Endodermal cell (in vitro differentiated cells): ENCODE data around the gene POU2F3. TPM values are rescaled to one million over a fixed set of nuclear protein-coding genes. Genes with fewer than 3 reads are reported as not detected.

Experiments used
- DNase-seq: peaks from one replicate; pipeline ENCODE4 v3.0.0-alpha.2; 2017
- H3K27ac ChIP-seq: 2 replicates; pipeline ENCODE4 v1.5.1; 2013; ENCODE audit warnings: mild to moderate bottlenecking, low read depth, low read length, moderate library complexity
- H3K27me3 ChIP-seq: 2 replicates; pipeline ENCODE4 v1.6.1; 2013; ENCODE audit warnings: mild to moderate bottlenecking, low read length, moderate library complexity; ENCODE audit not compliant: insufficient read depth, control insufficient read depth, poor library complexity, severe bottlenecking
- H3K36me3 ChIP-seq: 2 replicates; pipeline ENCODE4 v1.7.0; 2013; ENCODE audit warnings: mild to moderate bottlenecking, low read length, moderate library complexity; ENCODE audit not compliant: control insufficient read depth, insufficient read depth
- H3K4me1 ChIP-seq: one replicate; pipeline ENCODE4 v1.7.0; 2013; ENCODE audit warnings: low read length; ENCODE audit not compliant: control insufficient read depth, insufficient read depth
- H3K4me3 ChIP-seq: 2 replicates; pipeline ENCODE4 v1.5.1; 2013; ENCODE audit warnings: mild to moderate bottlenecking, low read length, moderate library complexity
- H3K9ac ChIP-seq: 2 replicates; pipeline ENCODE4 v1.6.1; 2013; ENCODE audit warnings: mild to moderate bottlenecking, low read length, moderate library complexity; ENCODE audit not compliant: poor library complexity, severe bottlenecking; ENCODE audit errors: extremely low read depth
- H3K9me3 ChIP-seq: 2 replicates; pipeline ENCODE4 v1.6.1; 2013; ENCODE audit warnings: mild to moderate bottlenecking, low read length, moderate library complexity; ENCODE audit not compliant: control insufficient read depth
- H3K27ac Mint-ChIP-seq: 2 replicates; pipeline ENCODE4 v1.8.0; 2020; ENCODE audit warnings: mixed read lengths
- H3K27me3 Mint-ChIP-seq: 2 replicates; pipeline ENCODE4 v1.8.0; 2021; ENCODE audit warnings: mild to moderate bottlenecking, mixed read lengths; ENCODE audit not compliant: insufficient read depth
- H3K36me3 Mint-ChIP-seq: 2 replicates; pipeline ENCODE4 v1.8.0; 2020; ENCODE audit warnings: low read depth, mixed read lengths
- H3K4me1 Mint-ChIP-seq: 2 replicates; pipeline ENCODE4 v1.8.0; 2020; ENCODE audit warnings: mixed read lengths
- H3K4me3 Mint-ChIP-seq: 2 replicates; pipeline ENCODE4 v1.8.0; 2020; ENCODE audit warnings: mild to moderate bottlenecking, moderate library complexity, mixed read lengths
- H3K9me3 Mint-ChIP-seq: 2 replicates; pipeline ENCODE4 v1.8.0; 2020; ENCODE audit warnings: mild to moderate bottlenecking, mixed read lengths
- CTCF ChIP-seq: fragments of 200-600 bp; sonication (generic); conservative IDR thresholded peaks from 2 replicates; pipeline ENCODE4 v1.5.0; 2021; ENCODE audit warnings: antibody characterized with exemption, mild to moderate bottlenecking
- WGBS, 2 experiments: methylation state at CpG; one replicate each; pipeline versions ENCODE4 v1.1.5 to v1.1.7; 2013; ENCODE audit warnings: missing lambda C conversion rate in 2 of 2, mixed read lengths in 1 of 2; ENCODE audit not compliant: insufficient coverage in 1 of 2, insufficient read length in 1 of 2; 5-methylcytosine and 5-hydroxymethylcytosine counted together
- total RNA-seq, 2 donors: library from RNA; stranded (reverse); fragmentation: NEBNext Ultra II Directional in 1 of 2; extraction: Animal tissue kit (Norgen Biotek cat#: 25700) in 1 of 2; gene quantifications; 2 replicates in 1 of 2; 3 replicates in 1 of 2; pipeline ENCODE4 v1.2.1, GENCODE V29; 2021

The POU2F3 gene
- total RNA-seq, 2 donors from 2014 or later: 0.46 TPM; not detected in 1

GRCh38 chr11:120342226-120342625 is 102.3 kb downstream of the POU2F3 start:
- TF ChIP-seq CTCF: no peak
- WGBS, 2 experiments: 76 to 94% methylated on average over 3 of the region's 3 CpGs
- no peak for DNase-seq
- H3K4me3 Mint-ChIP-seq: no peak overlapping the region
- no peaks in the 10 kb centered on the region for H3K27me3 ChIP-seq
- no peaks in the 10 kb centered on the region for H3K27me3 Mint-ChIP-seq
- H3K36me3 ChIP-seq: no peaks in the 10 kb centered on the region
- peaks cover 48% of the 10 kb centered on the region for H3K4me1 Mint-ChIP-seq
- no peak overlapping the region for H3K9ac ChIP-seq
- H3K4me1 ChIP-seq: peaks cover 5% of the 10 kb centered on the region
- H3K27ac Mint-ChIP-seq: no peak overlapping the region
- H3K36me3 Mint-ChIP-seq: no peaks in the 10 kb centered on the region
- H3K27ac ChIP-seq: no peak overlapping the region
- H3K4me3 ChIP-seq: no peak overlapping the region
- no peaks in the 10 kb centered on the region for H3K9me3 Mint-ChIP-seq
- H3K9me3 ChIP-seq: no peaks in the 10 kb centered on the region

GRCh38 chr11:120342678-120343077 is 102.7 kb downstream of the POU2F3 start:
- DNase-seq: no peak
- Histone ChIP-seq H3K9ac (no peak overlapping the region), H3K36me3 (no peaks in the 10 kb centered on the region), H3K9me3 (no peaks in the 10 kb centered on the region), H3K27me3 (no peaks in the 10 kb centered on the region), H3K4me1 (peaks cover 5% of the 10 kb centered on the region), H3K4me3 (no peak overlapping the region), H3K27ac (no peak overlapping the region)
- TF ChIP-seq CTCF: no peak
- H3K4me1 Mint-ChIP-seq: peaks cover 49% of the 10 kb centered on the region
- no peaks in the 10 kb centered on the region for H3K27me3 Mint-ChIP-seq
- H3K4me3 Mint-ChIP-seq: no peak overlapping the region
- H3K36me3 Mint-ChIP-seq: no peaks in the 10 kb centered on the region
- no peaks in the 10 kb centered on the region for H3K9me3 Mint-ChIP-seq
- 76 to 100% methylated on average over 2 to 3 of the region's 3 CpGs for WGBS, 2 experiments
- H3K27ac Mint-ChIP-seq: no peak overlapping the region

- WGBS, 2 experiments: 91 to 100% methylated on average over 1 to 2 of the region's 2 CpGs
- Mint-ChIP-seq H3K4me3 (no peak overlapping the region), H3K27ac (no peak overlapping the region), H3K9me3 (no peaks in the 10 kb centered on the region), H3K27me3 (no peaks in the 10 kb centered on the region), H3K4me1 (peaks cover 43% of the 10 kb centered on the region), H3K36me3 (no peaks in the 10 kb centered on the region)
- Histone ChIP-seq H3K27ac (no peak overlapping the region), H3K9me3 (no peaks in the 10 kb centered on the region), H3K4me3 (no peak overlapping the region), H3K9ac (no peak overlapping the region), H3K36me3 (no peaks in the 10 kb centered on the region), H3K27me3 (no peaks in the 10 kb centered on the region), H3K4me1 (peaks cover 5% of the 10 kb centered on the region)
- no peak for TF ChIP-seq CTCF
- no peak for DNase-seq
Measured at GRCh38 chr11:120343429-120343828, 103.5 kb downstream of the POU2F3 start.
